HepG2 (cell line): ENCODE results near the gene NOS2. TPM values are rescaled to one million over a fixed set of nuclear protein-coding genes. Genes with fewer than 3 reads are reported as not detected.

ENCODE experiments used
- ATAC-seq: fragments of 200-7000 bp; cut with Tn5 transposase; 3 replicates; pipeline ENCODE4 v1.9.1; 2020; ENCODE audit warnings: mild to moderate bottlenecking, moderate library complexity
- BruUV-seq: library from RNA; stranded (reverse); fragments of 400-500 nt; replicated peaks from 2 replicates; lab custom pipeline; 2021; lab: Mats Ljungman, UMichigan
- CTCF ChIA-PET: fragments of 300-600 bp; formaldehyde crosslinking; extraction: SDS; loops from one replicate; lab custom pipeline; 2021; ENCODE audit warnings: low total read pairs, inconsistent platforms, low intra/inter-chr PET ratio; lab: Yijun Ruan, JAX
- POLR2A ChIA-PET: fragments of 350-600 bp; sonication (Branson Sonifier 250); formaldehyde crosslinking; loops from one replicate; lab custom pipeline; 2020; ENCODE audit warnings: antibody characterized with exemption, inconsistent platforms; lab: Yijun Ruan, JAX
- DNase-seq: peaks from one replicate; pipeline ENCODE4 v3.0.0-alpha.2; 2015; ENCODE audit warnings: low spot score
- FAIRE-seq: peaks from 3 replicates; lab custom pipeline; 2011; peaks lifted over from hg19 to GRCh38; lab: Jason Lieb, UNC
- H2AFZ ChIP-seq: one replicate; pipeline ENCODE4 v1.6.1; 2011; ENCODE audit warnings: low read length, inconsistent platforms
- H3K27ac ChIP-seq: fragments of 300-600 bp; 3 replicates; pipeline ENCODE4 v1.8.0; 2011; ENCODE audit warnings: mixed run types, mild to moderate bottlenecking, mixed read lengths, low read length, inconsistent platforms; ENCODE audit not compliant: insufficient read depth; ENCODE audit errors: extremely low read length
- H3K27me3 ChIP-seq, 2 experiments: fragments of 200-600 bp in 1 of 2; 2 replicates in 1 of 2; 3 replicates in 1 of 2; pipeline versions ENCODE4 v1.6.0 to v1.8.0; 2011; ENCODE audit warnings: low read length in 2 of 2, mild to moderate bottlenecking in 2 of 2, moderate library complexity in 2 of 2, inconsistent platforms in 1 of 2; ENCODE audit not compliant: insufficient read depth in 2 of 2, control insufficient read depth in 1 of 2
- H3K36me3 ChIP-seq, 2 experiments: fragments of 200-600 bp in 1 of 2; replicated peaks in 1 of 2; 2 replicates in 1 of 2; 3 replicates in 1 of 2; pipeline versions ENCODE4 v1.5.1 to v1.8.0; 2011; ENCODE audit warnings: low read length in 2 of 2, inconsistent platforms in 1 of 2; ENCODE audit not compliant: insufficient read depth in 2 of 2, control insufficient read depth in 1 of 2
- H3K4me1 ChIP-seq: 2 replicates; pipeline ENCODE4 v1.5.1; 2012; ENCODE audit warnings: low read length, inconsistent platforms; ENCODE audit not compliant: insufficient read depth
- H3K4me2 ChIP-seq: 2 replicates; pipeline ENCODE4 v1.6.0; 2011; ENCODE audit warnings: low read depth, low read length, inconsistent platforms
- H3K4me3 ChIP-seq, 3 experiments: fragments of 200-600 bp in 1 of 3; sonication (generic), shearing (Covaris generic) in 1 of 3; replicated peaks in 1 of 3; 2 replicates each; pipeline ENCODE4 v1.5.1; 2011 to 2016; ENCODE audit warnings: low read length in 3 of 3, inconsistent platforms in 2 of 3, low read depth in 2 of 3, mild to moderate bottlenecking in 2 of 3, control low read depth in 1 of 3, mixed read lengths in 1 of 3; ENCODE audit not compliant: insufficient read depth in 1 of 3
- H3K79me2 ChIP-seq: one replicate; pipeline ENCODE4 v1.6.1; 2011; ENCODE audit warnings: low read length, inconsistent platforms; ENCODE audit not compliant: insufficient read depth
- H3K9ac ChIP-seq: 2 replicates; pipeline ENCODE4 v1.6.0; 2011; ENCODE audit warnings: mild to moderate bottlenecking, low read depth, low read length, inconsistent platforms; ENCODE audit not compliant: insufficient read depth
- H3K9me3 ChIP-seq: 2 replicates; pipeline ENCODE4 v1.5.1; 2012; ENCODE audit warnings: mild to moderate bottlenecking, low read length
- H4K20me1 ChIP-seq: 2 replicates; pipeline ENCODE4 v1.6.0; 2011; ENCODE audit warnings: inconsistent platforms, mild to moderate bottlenecking, low read length, moderate library complexity; ENCODE audit not compliant: insufficient read depth
- ARID3A ChIP-seq: IDR thresholded peaks from 2 replicates; pipeline ENCODE4 v1.6.1; 2012; ENCODE audit warnings: low read depth, low read length, improper control_type of control experiment
- ATAD3A ChIP-seq: sonication (generic); formaldehyde crosslinking; IDR thresholded peaks from 2 replicates; pipeline ENCODE4 v1.4.0; 2020; ENCODE audit warnings: missing genetic modification reagents
- ATF7 ChIP-seq, 2 experiments: fragments of 450-650 bp in 1 of 2; sonication (generic) in 1 of 2; formaldehyde crosslinking in 1 of 2; IDR thresholded peaks; 2 replicates each; pipeline versions ENCODE4 v1.4.0 to v1.6.1; 2016 to 2020; ENCODE audit warnings: antibody characterized with exemption in 1 of 2, mild to moderate bottlenecking in 1 of 2, missing genetic modification reagents in 1 of 2
- CSRNP1 ChIP-seq: sonication (generic); formaldehyde crosslinking; IDR thresholded peaks from 2 replicates; pipeline ENCODE4 v1.8.1; 2023; ENCODE audit warnings: mild to moderate bottlenecking, missing genetic modification reagents
- EHMT2 ChIP-seq: fragments of 200-600 bp; sonication (generic); IDR thresholded peaks from 2 replicates; pipeline ENCODE4 v1.7.0; 2017; ENCODE audit warnings: antibody characterized with exemption, low read depth, low read length, borderline replicate concordance
- FIP1L1 ChIP-seq: fragments of 200-400 bp; formaldehyde crosslinking; IDR thresholded peaks from 2 replicates; pipeline ENCODE4 v1.6.1; 2018; ENCODE audit warnings: low read depth, mild to moderate bottlenecking, low read length, moderate library complexity, borderline replicate concordance; ENCODE audit not compliant: insufficient read depth
- IRX3 ChIP-seq: sonication (generic); formaldehyde crosslinking; IDR thresholded peaks from 2 replicates; pipeline ENCODE4 v1.8.1; 2023; ENCODE audit warnings: mild to moderate bottlenecking, low read depth, missing genetic modification reagents, borderline replicate concordance
- MLXIP ChIP-seq: sonication (generic); formaldehyde crosslinking; IDR thresholded peaks from 2 replicates; pipeline ENCODE4 v1.9.0; 2021; ENCODE audit warnings: missing genetic modification reagents, borderline replicate concordance
- PBX3 ChIP-seq: sonication (generic); formaldehyde crosslinking; IDR thresholded peaks from 2 replicates; pipeline ENCODE4 v1.8.1; 2023; ENCODE audit warnings: missing genetic modification reagents, inconsistent platforms, borderline replicate concordance
- SATB2 ChIP-seq: sonication (generic); formaldehyde crosslinking; IDR thresholded peaks from 2 replicates; pipeline ENCODE4 v1.5.0; 2020; ENCODE audit warnings: missing genetic modification reagents
- SNAPC5 ChIP-seq: sonication (generic); formaldehyde crosslinking; IDR thresholded peaks from 2 replicates; pipeline ENCODE4 v1.8.1; 2023; ENCODE audit warnings: mild to moderate bottlenecking, missing genetic modification reagents, borderline replicate concordance
- TARDBP ChIP-seq: sonication (generic); formaldehyde crosslinking; IDR thresholded peaks from 2 replicates; pipeline ENCODE4 v1.8.0; 2022; ENCODE audit warnings: mild to moderate bottlenecking, missing genetic modification reagents
- TFAP4 ChIP-seq: sonication (generic); IDR thresholded peaks from 2 replicates; pipeline ENCODE4 v1.6.1; 2016; ENCODE audit warnings: low read depth, borderline replicate concordance
- ZNF207 ChIP-seq: fragments of 450-650 bp; IDR thresholded peaks from 2 replicates; pipeline ENCODE4 v1.6.1; 2016; ENCODE audit warnings: antibody characterized with exemption, borderline replicate concordance
- ZNF34 ChIP-seq: sonication (generic); formaldehyde crosslinking; IDR thresholded peaks from 2 replicates; pipeline ENCODE4 v1.4.0; 2020; ENCODE audit warnings: mild to moderate bottlenecking, missing genetic modification reagents, borderline replicate concordance
- ZNF430 ChIP-seq: sonication (generic); formaldehyde crosslinking; IDR thresholded peaks from 2 replicates; pipeline ENCODE4 v1.9.0; 2021; ENCODE audit warnings: mild to moderate bottlenecking, missing genetic modification reagents
- WGBS: methylation state at CpG from one replicate; pipeline ENCODE4 v1.1.6; 2017; ENCODE audit warnings: low lambda C conversion rate; 5-methylcytosine and 5-hydroxymethylcytosine counted together
- in situ Hi-C: cut with HindIII; loops from 2 replicates; pipeline ENCODE4 v1.10.0; 2017; ENCODE audit warnings: low pct_unique_long_range_greater_than_20kb; ENCODE audit not compliant: extremely low pct_ligation_motif_present
- intact Hi-C: fragments of 100-400 bp; cut with micrococcal nuclease; formaldehyde crosslinking; loops from one replicate; pipeline ENCODE4 v1.10.0; 2022; ENCODE audit not compliant: unreplicated experiment
- polyA plus RNA-seq, 8 experiments: library from polyadenylated mRNA; depleted of rRNA in 3 of 8; stranded (reverse) in 7 of 8; unstranded in 1 of 8; fragments of >200 nt; fragmentation: Illumina TruSeq in 4 of 8; extraction: Trizol in 4 of 8; gene quantifications; 2 replicates each; pipeline versions ENCODE4 v1.2.1 to v1.2.3, GENCODE V29; 2011 to 2016; ENCODE audit warnings: low read depth in 4 of 8, missing spikeins in 1 of 8, mixed read lengths in 1 of 8; ENCODE audit not compliant: insufficient read depth in 1 of 8
- total RNA-seq, 5 experiments: library from RNA; depleted of rRNA; stranded (reverse); fragments of >200 nt; fragmentation: Illumina TruSeq; extraction: Trizol; gene quantifications; 2 replicates each; pipeline ENCODE4 v1.2.3, GENCODE V29; 2016; ENCODE audit warnings: low read depth in 1 of 5

The NOS2 gene
- total and polyA plus RNA-seq, 2 of the 13 experiments (the other 11 are each of a cell fraction or from before 2014, with no cell fraction given), result 0.02 TPM; not detected in 1

GRCh38 chr17:27798376-27798775, 2.0 kb downstream of the NOS2 start:
- H3K4me1 ChIP-seq, result peaks cover 34% of the 10 kb centered on the region
- POLR2A ChIA-PET, result no interaction called here
- no peaks in the 10 kb centered on the region for H3K79me2 ChIP-seq
- no peak overlapping the region for H3K27ac ChIP-seq
- intact Hi-C loops (no loop called here), in situ Hi-C loops (no loop called here)
- H3K36me3 ChIP-seq, result no peaks in the 10 kb centered on the region
- no peak overlapping the region for H2AFZ ChIP-seq
- FAIRE-seq (no peak), DNase-seq (no peak), ATAC-seq (no peak)
- H3K9ac ChIP-seq, result no peak overlapping the region
- CTCF ChIA-PET, result no interaction called here
- H3K4me2 ChIP-seq, result no peak overlapping the region
- no peaks in the 10 kb centered on the region for H3K9me3 ChIP-seq
- H4K20me1 ChIP-seq, result no peaks in the 10 kb centered on the region
- BruUV-seq, result no TSS peak
- H3K27me3 ChIP-seq, result peaks cover 0 to 17% of the 10 kb centered on the region in 2 experiments; a peak in 3 of 5 replicates
- 62% methylated on average over 8 of the region's 8 CpGs for WGBS
- H3K4me3 ChIP-seq, result no peak overlapping the region
- TF ChIP-seq ARID3A (no peak), FIP1L1 (no peak), SNAPC5 (CRISPR knock-in tag) (no peak), ZNF34 (CRISPR knock-in tag) (no peak), ATAD3A (CRISPR knock-in tag) (no peak), ZNF430 (CRISPR knock-in tag) (no peak), CSRNP1 (CRISPR knock-in tag) (no peak), TARDBP (CRISPR knock-in tag) (no peak), TFAP4 (no peak), MLXIP (CRISPR knock-in tag) (no peak), SATB2 (CRISPR knock-in tag) (no peak), EHMT2 (no peak), IRX3 (CRISPR knock-in tag) (no peak), PBX3 (CRISPR knock-in tag) (no peak), ATF7 (IDR thresholded peaks at IDR 0.05) (no peak), ATF7 (CRISPR knock-in tag; IDR thresholded peaks at IDR 0.05) (no peak), ZNF207 (no peak)
- TF ChIP-seq, all 625 proteins: peak for 0
